DOHH2 (cell line): ENCODE results near the gene MYO1A.

Experiments used
- EZH2phosphoT487 ChIP-seq: fragments of 200-600 bp; sonication (generic); IDR thresholded peaks from 2 replicates; pipeline ENCODE4 v1.6.1; 2017; ENCODE audit warnings: borderline replicate concordance, mild to moderate bottlenecking, antibody characterized with exemption, low read length, moderate library complexity, mixed read lengths
- TF ChIP-seq, protein P1 (sequence below): fragments of 200-600 bp; sonication (generic); IDR thresholded peaks from one replicate; pipeline ENCODE4 v1.5.1; 2014; ENCODE audit warnings: antibody characterized with exemption, mild to moderate bottlenecking, low read depth, low read length; ENCODE audit not compliant: poor library complexity, severe bottlenecking

DNA sequence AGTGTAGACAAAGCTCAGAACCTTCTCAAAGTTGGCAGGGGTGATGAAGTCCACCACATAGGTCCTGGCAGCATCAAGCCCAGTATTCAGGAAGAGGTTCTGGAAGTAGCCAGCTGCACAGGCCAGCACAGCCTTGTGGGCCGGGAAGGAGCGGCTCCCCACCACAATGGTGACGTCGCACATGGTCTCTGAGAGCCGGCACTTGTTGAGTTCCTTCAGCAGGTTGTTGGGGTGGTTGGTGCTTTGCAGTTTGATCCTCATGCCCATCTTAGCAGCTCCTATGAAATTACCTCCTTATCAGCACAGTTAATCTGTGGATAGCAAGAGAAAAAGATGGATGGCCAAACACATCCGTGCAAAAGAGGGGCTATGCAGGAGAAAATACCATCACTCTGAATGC is 45.3 kb downstream of the MYO1A start:
- TF ChIP-seq, protein P1, sequence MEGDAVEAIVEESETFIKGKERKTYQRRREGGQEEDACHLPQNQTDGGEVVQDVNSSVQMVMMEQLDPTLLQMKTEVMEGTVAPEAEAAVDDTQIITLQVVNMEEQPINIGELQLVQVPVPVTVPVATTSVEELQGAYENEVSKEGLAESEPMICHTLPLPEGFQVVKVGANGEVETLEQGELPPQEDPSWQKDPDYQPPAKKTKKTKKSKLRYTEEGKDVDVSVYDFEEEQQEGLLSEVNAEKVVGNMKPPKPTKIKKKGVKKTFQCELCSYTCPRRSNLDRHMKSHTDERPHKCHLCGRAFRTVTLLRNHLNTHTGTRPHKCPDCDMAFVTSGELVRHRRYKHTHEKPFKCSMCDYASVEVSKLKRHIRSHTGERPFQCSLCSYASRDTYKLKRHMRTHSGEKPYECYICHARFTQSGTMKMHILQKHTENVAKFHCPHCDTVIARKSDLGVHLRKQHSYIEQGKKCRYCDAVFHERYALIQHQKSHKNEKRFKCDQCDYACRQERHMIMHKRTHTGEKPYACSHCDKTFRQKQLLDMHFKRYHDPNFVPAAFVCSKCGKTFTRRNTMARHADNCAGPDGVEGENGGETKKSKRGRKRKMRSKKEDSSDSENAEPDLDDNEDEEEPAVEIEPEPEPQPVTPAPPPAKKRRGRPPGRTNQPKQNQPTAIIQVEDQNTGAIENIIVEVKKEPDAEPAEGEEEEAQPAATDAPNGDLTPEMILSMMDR, result no peak
- no peak for TF ChIP-seq EZH2phosphoT487
